Kidney (tissue), 14 donors: ENCODE results near the gene PLEKHD1. TPM values are rescaled to one million over a fixed set of nuclear protein-coding genes. Genes with fewer than 3 reads are reported as not detected.

Experiments
- DNase-seq, 5 donors: peaks; one replicate each; pipeline ENCODE4 v3.0.0-alpha.2; 2013 to 2020
- FAIRE-seq: peaks from 2 replicates; lab custom pipeline; 2012; peaks lifted over from hg19 to GRCh38; lab: Jason Lieb, UNC
- H3K27ac ChIP-seq, 2 donors: one replicate each; pipeline ENCODE4 v1.7.0; 2013; ENCODE audit warnings: low read depth in 2 of 2, low read length in 2 of 2, inconsistent platforms in 1 of 2
- H3K27me3 ChIP-seq: one replicate; pipeline ENCODE4 v1.7.1; 2013; ENCODE audit warnings: low read length, inconsistent platforms; ENCODE audit not compliant: control insufficient read depth, insufficient read depth
- H3K36me3 ChIP-seq, 3 donors: one replicate each; pipeline versions ENCODE4 v1.7.0 to v1.7.1; 2013; ENCODE audit warnings: low read length in 3 of 3, control low read depth in 1 of 3, inconsistent platforms in 1 of 3; ENCODE audit not compliant: insufficient read depth in 3 of 3, control insufficient read depth in 2 of 3
- H3K4me1 ChIP-seq, 3 donors: one replicate each; pipeline versions ENCODE4 v1.7.0 to v1.7.1; 2013; ENCODE audit warnings: low read length in 3 of 3, inconsistent platforms in 1 of 3, low read depth in 1 of 3; ENCODE audit not compliant: control insufficient read depth in 2 of 3, insufficient read depth in 2 of 3
- H3K4me3 ChIP-seq, 3 donors: one replicate each; pipeline versions ENCODE4 v1.7.0 to v1.8.1; 2013; ENCODE audit warnings: low read length in 3 of 3, control low read depth in 1 of 3, inconsistent platforms in 1 of 3
- H3K9ac ChIP-seq, 3 donors: one replicate each; pipeline versions ENCODE4 v1.7.0 to v1.7.1; 2013; ENCODE audit warnings: low read length in 3 of 3, control low read depth in 1 of 3, inconsistent platforms in 1 of 3
- H3K9me3 ChIP-seq, 3 donors: one replicate each; pipeline versions ENCODE4 v1.7.0 to v1.7.1; 2013; ENCODE audit warnings: low read length in 3 of 3, control low read depth in 1 of 3, inconsistent platforms in 1 of 3; ENCODE audit not compliant: control insufficient read depth in 2 of 3, insufficient read depth in 1 of 3
- CTCF ChIP-seq: IDR thresholded peaks from 3 replicates; pipeline ENCODE4 v1.5.1; 2012; ENCODE audit warnings: mild to moderate bottlenecking, moderate library complexity, borderline replicate concordance; ENCODE audit not compliant: insufficient read depth; ENCODE audit errors: extremely low read depth
- intact Hi-C: fragments of 100-400 bp; cut with DNase I; formaldehyde crosslinking; loops from one replicate; pipeline ENCODE4 v1.11.1; 2022
- polyA plus RNA-seq: library from polyadenylated mRNA; stranded (reverse); fragments of 350-450 nt; fragmentation: Illumina TruSeq; extraction: RNeasy Lipid Tissue Mini Kit (QIAGEN cat#74804); gene quantifications from one replicate; pipeline ENCODE4 v1.2.3, GENCODE V29; 2014; ENCODE audit warnings: low read depth, low replicate concordance; ENCODE audit not compliant: insufficient read depth
- total RNA-seq: library from RNA; stranded (reverse); fragmentation: NEBNext Ultra II Directional; extraction: Animal tissue kit (Norgen Biotek cat#: 25700); gene quantifications from one replicate; pipeline ENCODE4 v1.2.1, GENCODE V29; 2021
- donor health status: control.
- donor health status: control.
- donor health status: control.
- donor health status: control.
- donor health status: control.
- donor health status: DM: yes; HTN: yes; CAD: no.
- donor health status: Normal renal cell carcinoma (clear cell type).

PLEKHD1 gene
- total and polyA plus RNA-seq, 2 donors from 2014 or later: 0.25 to 3.4 TPM

- H3K9ac ChIP-seq: no peak overlapping the region
- intact Hi-C loops: no loop called here
- FAIRE-seq: no peak
Measured at GRCh38 chr14:69528930-69529329, 44.4 kb downstream of the PLEKHD1 start.

GRCh38 chr14:69529563-69529962 is 45.0 kb downstream of the PLEKHD1 start:
- no peaks in the 10 kb centered on the region for H3K9me3 ChIP-seq
- DNase-seq (no peak), FAIRE-seq (no peak)
- no peak for TF ChIP-seq CTCF
- H3K27ac ChIP-seq: no peak overlapping the region
- intact Hi-C loops: no loop called here
- H3K4me3 ChIP-seq: no peak overlapping the region
- H3K9ac ChIP-seq: no peak overlapping the region
- H3K27me3 ChIP-seq: no peaks in the 10 kb centered on the region
- no peaks in the 10 kb centered on the region for H3K4me1 ChIP-seq
- H3K36me3 ChIP-seq: no peaks in the 10 kb centered on the region

More at GRCh38 chr14:69528930-69529329, 44.4 kb downstream of the PLEKHD1 start:
- Histone ChIP-seq H3K9me3 (no peaks in the 10 kb centered on the region), H3K27ac (no peak overlapping the region), H3K4me1 (no peaks in the 10 kb centered on the region), H3K4me3 (no peak overlapping the region), H3K27me3 (no peaks in the 10 kb centered on the region), H3K36me3 (no peaks in the 10 kb centered on the region)
- TF ChIP-seq CTCF: no peak
- DNase-seq: no peak

- no peaks in the 10 kb centered on the region for H3K27me3 ChIP-seq
- TF ChIP-seq CTCF: no peak
- intact Hi-C loops: no loop called here
- H3K4me3 ChIP-seq: no peak overlapping the region
- no peak overlapping the region for H3K27ac ChIP-seq
- no peak overlapping the region for H3K9ac ChIP-seq
- no peak for FAIRE-seq
- DNase-seq: no peak
- H3K9me3 ChIP-seq: no peaks in the 10 kb centered on the region
- no peaks in the 10 kb centered on the region for H3K4me1 ChIP-seq
- H3K36me3 ChIP-seq: no peaks in the 10 kb centered on the region
Measured at GRCh38 chr14:69530095-69530494, 45.6 kb downstream of the PLEKHD1 start.

GRCh38 chr14:69531135-69531534 is 46.6 kb downstream of the PLEKHD1 start:
- DNase-seq (no peak), FAIRE-seq (no peak)
- H3K4me1 ChIP-seq: peaks cover 0 to 2% (median 0%) of the 10 kb centered on the region in 3 donors
- H3K27me3 ChIP-seq: no peaks in the 10 kb centered on the region
- intact Hi-C loops: no loop called here
- H3K4me3 ChIP-seq: no peak overlapping the region
- TF ChIP-seq CTCF: no peak
- H3K36me3 ChIP-seq: no peaks in the 10 kb centered on the region
- H3K27ac ChIP-seq: no peak overlapping the region
- no peaks in the 10 kb centered on the region for H3K9me3 ChIP-seq
- H3K9ac ChIP-seq: no peak overlapping the region
